ENCODE measurements around the gene CPNE7. TPM values are rescaled to one million over a fixed set of nuclear protein-coding genes. Genes with fewer than 3 reads are reported as not detected.

The CPNE7 gene
- total and polyA plus RNA-seq, 10 of the 15 experiments (the other 5 are each of a cell fraction or from before 2014, with no cell fraction given), result 0.29 to 46.9 (median 17.5) TPM

DNA sequence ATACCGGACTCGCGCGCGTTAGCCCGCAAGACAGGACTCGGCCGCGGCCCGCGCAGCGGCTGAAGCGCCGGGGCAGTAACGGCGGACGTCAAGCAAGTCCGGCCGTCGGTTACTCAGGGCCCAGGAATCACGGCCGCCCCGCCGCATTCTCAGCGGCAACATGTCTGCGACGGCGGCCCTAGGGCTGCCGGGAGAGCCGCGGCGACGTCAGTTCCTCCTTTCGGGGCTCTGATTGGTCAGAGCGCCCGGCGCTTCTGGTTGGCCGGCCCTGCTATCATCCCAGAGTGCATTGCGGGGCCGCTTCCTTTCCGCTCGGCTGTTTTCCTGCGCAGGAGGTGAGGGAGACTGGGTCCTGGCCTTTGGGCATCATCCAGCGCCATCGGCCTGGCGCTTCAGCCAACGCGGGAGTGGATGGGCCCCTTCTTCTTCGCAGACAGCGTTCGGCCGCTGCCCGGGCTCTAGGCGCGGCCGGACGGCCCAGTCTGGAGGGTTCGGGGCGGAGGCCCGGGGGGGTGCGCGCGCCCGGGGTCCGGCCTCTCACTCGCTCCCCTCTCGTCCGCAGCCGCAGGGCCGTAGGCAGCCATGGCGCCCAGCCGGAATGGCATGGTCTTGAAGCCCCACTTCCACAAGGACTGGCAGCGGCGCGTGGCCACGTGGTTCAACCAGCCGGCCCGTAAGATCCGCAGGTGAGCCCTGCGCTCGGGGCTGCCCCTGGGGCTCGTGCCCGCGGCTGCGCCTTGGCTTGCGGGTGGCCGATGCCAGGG, 15.0 kb upstream of the CPNE7 start, which contains the start of gene RPL13 (continued):
- TF ChIP-seq SIN3A (IDR thresholded peaks at IDR 0.05; ENCODE audit: low read depth, low read length), result no peak; the same call in 1 of the 2 replicates
- TF ChIP-seq EED (IDR thresholded peaks at IDR 0.05; ENCODE audit: low read depth), result no peak
- peak; percentile 70 for TF ChIP-seq NR2F1 (conservative IDR thresholded peaks at IDR 0.05)
- TF ChIP-seq POLR2A (IDR thresholded peaks at IDR 0.05; ENCODE audit: low read depth, low read length), result peak; percentile 99
- no peak for TF ChIP-seq YBX1 (IDR thresholded peaks at IDR 0.05)
- TF ChIP-seq ZSCAN29 (IDR thresholded peaks at IDR 0.05), result peak; percentile 76
- TF ChIP-seq CBX5 (IDR thresholded peaks at IDR 0.05; ENCODE audit: low read depth), result 0 out of 2 replicates have a peak, but pooled peaks have one; percentile 21
- TF ChIP-seq MYC (IDR thresholded peaks at IDR 0.05; ENCODE audit: insufficient read depth, insufficient read length, insufficient replicate concordance, low read length, severe bottlenecking), result peak; percentile 94
- no peak for TF ChIP-seq SREBF2 (IDR thresholded peaks at IDR 0.05; ENCODE audit: low read length)
- TF ChIP-seq, protein P1, sequence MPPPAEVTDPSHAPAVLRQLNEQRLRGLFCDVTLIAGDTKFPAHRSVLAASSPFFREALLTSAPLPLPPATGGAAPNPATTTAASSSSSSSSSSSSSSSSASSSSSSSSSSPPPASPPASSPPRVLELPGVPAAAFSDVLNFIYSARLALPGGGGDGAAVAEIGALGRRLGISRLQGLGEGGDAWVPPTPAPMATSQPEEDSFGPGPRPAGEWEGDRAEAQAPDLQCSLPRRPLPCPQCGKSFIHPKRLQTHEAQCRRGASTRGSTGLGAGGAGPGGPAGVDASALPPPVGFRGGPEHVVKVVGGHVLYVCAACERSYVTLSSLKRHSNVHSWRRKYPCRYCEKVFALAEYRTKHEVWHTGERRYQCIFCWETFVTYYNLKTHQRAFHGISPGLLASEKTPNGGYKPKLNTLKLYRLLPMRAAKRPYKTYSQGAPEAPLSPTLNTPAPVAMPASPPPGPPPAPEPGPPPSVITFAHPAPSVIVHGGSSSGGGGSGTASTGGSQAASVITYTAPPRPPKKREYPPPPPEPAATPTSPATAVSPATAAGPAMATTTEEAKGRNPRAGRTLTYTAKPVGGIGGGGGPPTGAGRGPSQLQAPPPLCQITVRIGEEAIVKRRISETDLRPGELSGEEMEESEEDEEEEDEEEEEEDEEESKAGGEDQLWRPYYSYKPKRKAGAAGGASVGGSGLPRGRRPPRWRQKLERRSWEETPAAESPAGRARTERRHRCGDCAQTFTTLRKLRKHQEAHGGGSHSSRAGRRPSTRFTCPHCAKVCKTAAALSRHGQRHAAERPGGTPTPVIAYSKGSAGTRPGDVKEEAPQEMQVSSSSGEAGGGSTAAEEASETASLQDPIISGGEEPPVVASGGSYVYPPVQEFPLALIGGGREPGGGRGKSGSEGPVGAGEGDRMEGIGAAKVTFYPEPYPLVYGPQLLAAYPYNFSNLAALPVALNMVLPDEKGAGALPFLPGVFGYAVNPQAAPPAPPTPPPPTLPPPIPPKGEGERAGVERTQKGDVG (CRISPR knock-in tag; IDR thresholded peaks at IDR 0.05), result no peak
- TF ChIP-seq RBBP5 (conservative IDR thresholded peaks at IDR 0.05), result peak; percentile 95
- TF ChIP-seq RCOR1 (conservative IDR thresholded peaks at IDR 0.05; ENCODE audit: low read depth, low read length), result no peak
- TF ChIP-seq NKRF (conservative IDR thresholded peaks at IDR 0.05), result peak; percentile 77
- peak in 1 of 2 experiments; percentile 55; a peak in 1 of 4 replicates for TF ChIP-seq BHLHE40 (IDR thresholded peaks at IDR 0.05; ENCODE audit: borderline replicate concordance in 1 of 2, low read depth in 2 of 2, low read length in 1 of 2)
- TF ChIP-seq TCF7 (IDR thresholded peaks at IDR 0.05; ENCODE audit: borderline replicate concordance), result no peak
- no peak; the same call in 1 of the 2 replicates for TF ChIP-seq TBL1XR1 (IDR thresholded peaks at IDR 0.05; ENCODE audit: low read depth, low read length)
- 0 out of 2 replicates have a peak, but pooled peaks have one; percentile 30 for TF ChIP-seq ZNF24 (IDR thresholded peaks at IDR 0.05)
- TF ChIP-seq EGR1 (IDR thresholded peaks at IDR 0.05; ENCODE audit: borderline replicate concordance in 1 of 2, low read depth in 2 of 2, low read length in 2 of 2), result 0 out of 3 replicates have a peak, but pooled peaks of 1 of the 2 experiments have one; percentile 17

Measured in GM12878 (cell line).